Caco-2 (cell line): ENCODE data around the gene CEP170B. TPM values are rescaled to one million over a fixed set of nuclear protein-coding genes. Genes with fewer than 3 reads are reported as not detected.
"Not testable (repeated sequence)": the region's sequence is repeated elsewhere in the genome, so short reads cannot be mapped to it uniquely, and the experiment has no call there.

Experiments
- BruUV-seq: library from RNA; stranded (reverse); fragments of 400-500 nt; replicated peaks from 2 replicates; lab custom pipeline; 2021; lab: Mats Ljungman, UMichigan
- CTCF ChIA-PET: fragments of 300-600 bp; sonication (Branson Sonifier 250); formaldehyde crosslinking; loops from one replicate; lab custom pipeline; 2022; ENCODE audit warnings: antibody characterized with exemption; lab: Charles Lee
- POLR2A ChIA-PET: fragments of 300-600 bp; sonication (Branson Sonifier 250); formaldehyde crosslinking; loops from one replicate; lab custom pipeline; 2022; ENCODE audit warnings: antibody characterized with exemption; lab: Charles Lee
- DNase-seq, 2 experiments: peaks; one replicate each; pipeline versions ENCODE4 v3.0.0 to v3.0.0-alpha.2; 2020 to 2022
- H3K27me3 ChIP-seq: replicated peaks from 2 replicates; pipeline ENCODE4 v1.6.0; 2011; ENCODE audit warnings: low read length; ENCODE audit not compliant: control insufficient read depth, insufficient read depth
- H3K36me3 ChIP-seq: 2 replicates; pipeline ENCODE4 v1.5.1; 2011; ENCODE audit warnings: low read length; ENCODE audit not compliant: control insufficient read depth, insufficient read depth
- H3K4me1 ChIP-seq: fragments of 250-450 bp; sonication (Bioruptor Pico); 2 replicates; pipeline ENCODE4 v1.5.1; 2020; ENCODE audit warnings: mild to moderate bottlenecking
- H3K4me3 ChIP-seq: 2 replicates; pipeline ENCODE4 v1.5.1; 2011; ENCODE audit warnings: low read depth, mild to moderate bottlenecking, control low read depth, low read length
- H3K9me3 ChIP-seq: fragments of 250-450 bp; sonication (Bioruptor Pico); 2 replicates; pipeline ENCODE4 v1.5.1; 2020; ENCODE audit warnings: mild to moderate bottlenecking, moderate library complexity
- H3K27ac Mint-ChIP-seq: one replicate; pipeline ENCODE4 v1.8.0; 2022; ENCODE audit warnings: mixed read lengths; ENCODE audit not compliant: unreplicated experiment
- H3K27me3 Mint-ChIP-seq: one replicate; pipeline ENCODE4 v1.8.0; 2022; ENCODE audit warnings: mixed read lengths; ENCODE audit not compliant: insufficient read depth, unreplicated experiment
- H3K36me3 Mint-ChIP-seq: one replicate; pipeline ENCODE4 v1.8.0; 2022; ENCODE audit warnings: mild to moderate bottlenecking, mixed read lengths; ENCODE audit not compliant: insufficient read depth, unreplicated experiment
- H3K4me1 Mint-ChIP-seq: one replicate; pipeline ENCODE4 v1.8.0; 2022; ENCODE audit warnings: low read depth, mixed read lengths; ENCODE audit not compliant: unreplicated experiment
- H3K4me3 Mint-ChIP-seq: one replicate; pipeline ENCODE4 v1.8.0; 2022; ENCODE audit warnings: mild to moderate bottlenecking, moderate library complexity, mixed read lengths; ENCODE audit not compliant: unreplicated experiment
- H3K9me3 Mint-ChIP-seq: one replicate; pipeline ENCODE4 v1.8.0; 2022; ENCODE audit warnings: mixed read lengths; ENCODE audit not compliant: unreplicated experiment
- CTCF ChIP-seq, 2 experiments: fragments of 200-600 bp in 1 of 2; IDR thresholded peaks; 1 replicate in 1 of 2; 2 replicates in 1 of 2; pipeline versions ENCODE4 v1.5.1 to v1.8.0; 2011 to 2022; ENCODE audit warnings: antibody characterized with exemption in 1 of 2, control low read depth in 1 of 2, inconsistent platforms in 1 of 2, low read depth in 1 of 2, low read length in 1 of 2, mild to moderate bottlenecking in 1 of 2, moderate library complexity in 1 of 2; ENCODE audit not compliant: insufficient read depth in 1 of 2, severe bottlenecking in 1 of 2, unreplicated experiment in 1 of 2
- intact Hi-C: fragments of 100-400 bp; cut with micrococcal nuclease; formaldehyde crosslinking; loops from one replicate; pipeline ENCODE4 v1.10.0; 2022; ENCODE audit not compliant: unreplicated experiment
- total RNA-seq: library from RNA; stranded (reverse); gene quantifications from 2 replicates; pipeline ENCODE4 v1.2.3, GENCODE V29; 2022

CEP170B gene
- total RNA-seq, 1 experiment from 2014 or later, result 31.6 TPM

- ChIA-PET POLR2A (no interaction called here), CTCF (interaction anchor here (1.2 kb wide), 1 partner anchor 29 kb away, joined by 4 read pairs; no protein-coding TSS in a partner anchor)
- no peak overlapping the region for H3K4me3 Mint-ChIP-seq
These were observed 7.9 kb upstream of the CEP170B start for GRCh38 chr14:104856869-104857860.

GRCh38 chr14:104857931-104858330, 7.1 kb upstream of the CEP170B start:
- H3K4me3 ChIP-seq, result not testable (repeated sequence)

More at GRCh38 chr14:104856869-104857860, 7.9 kb upstream of the CEP170B start:
- intact Hi-C loops, result no loop called here
- Mint-ChIP-seq H3K4me1 (no peaks in the 10 kb centered on the region), H3K36me3 (no peaks in the 10 kb centered on the region), H3K27me3 (peaks cover 2% of the 10 kb centered on the region), H3K27ac (no peak overlapping the region), H3K9me3 (no peaks in the 10 kb centered on the region)
- no peak for DNase-seq
- TF ChIP-seq CTCF (IDR thresholded peaks at IDR 0.05; ENCODE audit: insufficient read depth in 1 of 2, low read depth in 1 of 2, low read length in 1 of 2, severe bottlenecking in 1 of 2, unreplicated experiment in 1 of 2), result no peak
- Histone ChIP-seq H3K36me3 (no peaks in the 10 kb centered on the region), H3K27me3 (no peaks in the 10 kb centered on the region), H3K4me3 (no peak overlapping the region), H3K4me1 (no peaks in the 10 kb centered on the region), H3K9me3 (no peaks in the 10 kb centered on the region)
- no TSS peak for BruUV-seq

GRCh38 chr14:104858811-104859426, 6.1 kb upstream of the CEP170B start:
- peaks cover 9% of the 10 kb centered on the region for H3K4me1 Mint-ChIP-seq
- intact Hi-C loops, result no loop called here
- no peak overlapping the region for H3K27ac Mint-ChIP-seq
- no TSS peak for BruUV-seq
- no peaks in the 10 kb centered on the region for H3K36me3 Mint-ChIP-seq
- POLR2A ChIA-PET, result no interaction called here
- H3K27me3 ChIP-seq, result no peaks in the 10 kb centered on the region
- peaks cover 6% of the 10 kb centered on the region; the same call in 1 of the 2 replicates for H3K4me1 ChIP-seq
- no peaks in the 10 kb centered on the region for H3K27me3 Mint-ChIP-seq
- H3K9me3 ChIP-seq, result no peaks in the 10 kb centered on the region
- H3K36me3 ChIP-seq, result no peaks in the 10 kb centered on the region; the same call in 1 of the 2 replicates
- no peak for TF ChIP-seq CTCF (IDR thresholded peaks at IDR 0.05; ENCODE audit: insufficient read depth in 1 of 2, low read depth in 1 of 2, low read length in 1 of 2, severe bottlenecking in 1 of 2, unreplicated experiment in 1 of 2)
- DNase-seq, result no peak
- no peak overlapping the region for H3K4me3 Mint-ChIP-seq
- H3K9me3 Mint-ChIP-seq, result no peaks in the 10 kb centered on the region
- no peak overlapping the region for H3K4me3 ChIP-seq
- CTCF ChIA-PET, result no interaction called here

More at GRCh38 chr14:104857931-104858330, 7.1 kb upstream of the CEP170B start:
- H3K4me1 ChIP-seq, H3K4me3 Mint-ChIP-seq, H3K27me3 ChIP-seq, H3K36me3 Mint-ChIP-seq, H3K27ac Mint-ChIP-seq, POLR2A ChIA-PET, CTCF ChIA-PET, BruUV-seq, H3K9me3 ChIP-seq, intact Hi-C loops, DNase-seq, H3K36me3 ChIP-seq, H3K27me3 Mint-ChIP-seq, H3K9me3 Mint-ChIP-seq, H3K4me1 Mint-ChIP-seq: not testable (repeated sequence)
